HG03521 (cell line): Measurements from ENCODE around the gene ZNF764.
"Not testable (repeated sequence)": the region's sequence is repeated elsewhere in the genome, so short reads cannot be mapped to it uniquely, and the experiment has no call there.

ENCODE experiments used
- ATAC-seq: cut with Tn5 transposase; IDR thresholded peaks from one replicate; pipeline ENCODE4 v1.9.1; 2021; ENCODE audit warnings: mild to moderate bottlenecking, moderate library complexity; ENCODE audit not compliant: unreplicated experiment

The ZNF764 gene

DNA sequence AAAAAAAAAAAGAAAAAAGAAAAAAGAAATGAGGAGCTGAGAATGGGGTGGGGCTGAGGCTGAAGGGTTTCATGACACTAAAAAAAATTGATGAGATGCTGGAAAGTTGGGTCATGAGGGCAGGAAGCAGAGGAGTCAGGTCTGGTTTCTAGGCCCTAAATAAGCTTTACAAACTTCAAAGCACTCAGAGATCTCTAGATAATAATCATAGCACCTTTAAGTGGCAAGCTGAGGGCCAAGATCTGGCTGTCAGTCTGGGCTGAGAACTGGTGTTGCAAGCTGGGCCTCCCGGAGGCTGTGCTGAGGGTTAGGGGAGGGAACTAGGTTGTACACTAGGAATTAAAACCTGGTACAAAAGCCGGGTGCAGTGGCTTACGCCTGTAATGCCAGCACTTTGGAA is 6.4 kb downstream of the ZNF764 start:
- ATAC-seq = no peak

DNA sequence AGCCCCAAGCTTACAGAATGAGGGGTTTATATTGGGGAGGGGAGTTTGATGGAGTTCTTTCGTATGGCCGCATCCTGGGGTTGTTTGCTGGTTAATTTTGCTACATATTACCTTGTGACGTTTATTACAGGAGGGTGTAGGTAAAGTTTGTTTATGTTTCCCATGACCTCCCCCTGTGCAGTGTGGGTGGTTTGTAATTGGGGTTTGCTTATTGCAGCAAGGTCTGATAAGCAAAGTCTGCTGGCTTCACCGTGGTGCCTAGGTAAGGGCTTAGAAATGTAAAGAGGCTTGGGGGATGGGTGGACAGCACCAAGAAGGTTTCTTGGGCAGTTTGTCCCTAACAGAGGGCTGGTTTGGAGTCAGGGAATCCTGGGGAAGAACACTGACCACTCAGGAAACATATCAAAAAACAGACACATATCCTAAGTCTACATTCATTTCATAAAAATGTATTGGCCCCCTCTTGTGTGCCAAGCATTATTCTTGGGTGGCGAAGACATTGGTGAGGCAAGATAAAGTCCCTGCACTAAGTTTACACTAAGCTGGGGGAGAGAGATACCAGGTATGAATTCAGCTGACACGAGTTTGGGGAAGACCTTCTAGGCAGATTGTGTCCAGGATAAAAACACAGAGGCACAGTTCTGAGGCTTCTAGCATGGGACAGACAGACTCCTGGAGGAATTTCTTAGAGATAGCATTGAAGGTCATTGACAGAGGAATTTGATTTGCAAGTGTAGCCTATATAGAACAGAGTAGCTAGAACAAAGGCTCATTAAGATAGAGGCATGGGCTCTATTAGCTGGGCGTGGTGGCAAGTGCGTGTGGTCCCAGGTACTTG is 9.5 kb downstream of the ZNF764 start:
- ATAC-seq = no peak

DNA sequence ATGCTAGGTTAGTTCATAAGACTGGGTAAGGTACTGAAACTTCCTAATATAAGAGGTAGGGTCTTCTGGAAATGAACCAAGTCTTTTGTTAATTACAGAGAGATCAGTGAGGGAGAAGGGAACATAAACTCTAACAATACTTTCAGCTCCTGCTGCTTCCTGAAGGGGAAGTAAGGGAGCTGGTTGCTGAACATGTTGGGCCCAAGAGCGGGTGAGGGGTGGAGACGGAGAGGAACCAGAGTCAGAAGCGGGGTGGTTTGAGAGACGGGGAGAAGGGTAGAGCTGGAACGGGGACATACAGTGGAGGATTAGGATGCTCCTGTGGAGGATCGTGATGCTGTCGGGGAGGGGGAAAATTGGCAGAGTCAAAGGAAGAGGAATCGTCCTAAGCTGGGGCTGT is 12.1 kb downstream of the ZNF764 start:
- no peak for ATAC-seq

DNA sequence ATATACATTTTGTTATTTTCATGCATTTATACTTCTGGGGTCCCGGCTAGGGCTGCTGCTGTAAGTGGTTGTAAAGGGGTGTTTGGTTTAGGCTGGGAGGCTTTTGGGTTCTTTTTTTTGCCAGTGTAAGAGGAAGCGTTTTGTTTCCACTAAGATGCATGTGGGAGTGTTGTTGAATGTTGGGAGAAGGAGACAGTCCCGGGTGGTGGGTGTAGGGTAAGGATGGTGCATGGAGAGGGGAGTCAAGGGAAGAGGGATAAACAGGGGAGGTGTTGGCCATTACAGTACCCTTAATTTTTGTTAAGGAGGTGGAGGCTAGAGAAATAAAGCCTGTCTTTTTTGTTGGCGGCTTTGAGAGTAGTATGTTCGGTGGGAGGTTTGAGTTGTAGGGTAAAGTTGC is 15.1 kb downstream of the ZNF764 start:
- no peak for ATAC-seq

DNA sequence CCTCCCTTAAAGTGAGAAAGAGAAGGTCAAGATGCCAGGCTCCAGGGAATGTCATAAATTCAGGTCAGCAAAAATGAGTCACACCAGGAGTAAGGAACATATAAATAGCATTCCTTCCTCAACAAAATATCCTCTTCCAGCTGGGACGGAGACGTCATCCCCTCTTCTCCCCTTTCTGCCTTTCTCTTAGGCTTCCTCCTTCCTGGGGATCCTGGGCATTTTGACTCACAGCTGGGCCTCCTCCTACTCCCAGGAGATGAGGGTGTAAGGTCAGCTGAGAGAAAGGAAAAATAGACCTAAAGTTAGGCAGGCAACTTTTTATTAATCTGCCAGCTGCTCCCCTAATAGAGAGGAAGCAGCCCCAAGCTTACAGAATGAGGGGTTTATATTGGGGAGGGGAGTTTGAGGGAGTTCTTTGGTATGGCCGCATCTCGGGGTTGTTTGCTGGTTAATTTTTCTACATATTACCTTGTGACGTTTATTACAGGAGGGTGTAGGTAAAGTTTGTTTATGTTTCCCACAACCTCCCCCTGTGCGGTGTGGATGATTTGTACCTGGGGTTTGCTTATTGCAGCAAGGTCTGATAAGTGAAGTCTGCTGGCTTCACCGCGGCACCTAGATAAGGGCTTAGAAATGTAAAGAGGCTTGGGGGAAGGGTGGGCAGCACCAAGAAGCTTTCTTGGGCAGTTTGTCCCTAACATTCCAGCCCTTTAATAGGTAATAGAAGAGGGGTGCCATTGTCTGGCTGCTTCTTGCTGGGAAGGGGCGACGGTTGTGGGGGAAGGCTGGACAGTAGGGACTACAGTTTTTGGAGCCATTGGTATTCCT is 16.5 kb downstream of the ZNF764 start:
- no peak for ATAC-seq

DNA sequence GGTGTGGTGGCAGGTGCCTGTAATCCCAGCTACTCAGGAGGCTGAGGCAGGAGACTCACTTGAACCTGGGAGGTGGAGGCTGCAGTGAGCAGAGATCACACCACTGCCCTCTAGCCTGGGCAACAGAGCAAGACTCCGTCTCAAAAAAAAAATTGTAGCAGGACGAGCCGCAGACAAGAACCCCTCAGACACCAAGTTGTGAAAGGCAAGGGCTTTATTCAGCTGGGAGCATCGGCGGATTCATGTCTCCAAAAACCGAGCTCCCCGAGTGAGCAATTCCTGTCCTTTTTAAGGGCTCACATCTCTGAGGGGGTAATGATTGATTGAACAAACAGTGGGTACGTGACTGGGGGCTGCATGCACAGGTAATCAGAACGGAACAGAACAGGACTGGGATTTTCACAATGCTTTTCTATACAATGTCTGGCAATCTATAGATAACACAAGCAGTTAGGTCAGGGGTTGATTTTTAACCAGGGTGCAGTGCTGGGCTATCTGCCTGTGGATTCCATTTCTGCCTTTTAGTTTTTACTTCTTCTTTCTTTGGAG is 17.2 kb downstream of the ZNF764 start:
- ATAC-seq = not testable (repeated sequence)

DNA sequence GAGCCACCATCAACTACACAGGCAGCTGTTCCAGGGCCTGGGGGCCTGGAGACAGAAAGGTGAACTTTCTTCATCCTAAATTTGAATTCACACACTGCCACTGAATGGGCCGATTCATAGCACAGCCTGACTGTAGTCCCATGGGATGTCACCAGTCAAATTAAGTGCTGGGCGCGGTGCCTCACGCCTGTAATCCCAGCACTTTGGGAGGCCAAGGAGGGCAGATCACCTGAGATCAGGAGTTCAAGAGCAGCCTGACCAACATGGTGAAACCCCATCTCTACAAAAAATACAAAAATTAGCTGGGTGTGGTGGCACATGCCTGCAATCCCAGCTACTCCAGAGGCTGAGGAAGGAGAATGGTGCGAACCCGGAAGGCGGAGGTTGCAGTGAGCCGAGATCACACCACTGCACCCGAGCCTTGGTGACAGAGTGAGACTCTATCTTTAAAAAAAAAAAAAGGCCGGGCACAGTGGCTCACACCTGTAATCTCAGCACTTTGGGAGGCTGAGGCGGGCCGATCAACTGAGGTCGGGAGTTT is 18.1 kb downstream of the ZNF764 start:
- not testable (repeated sequence) for ATAC-seq

DNA sequence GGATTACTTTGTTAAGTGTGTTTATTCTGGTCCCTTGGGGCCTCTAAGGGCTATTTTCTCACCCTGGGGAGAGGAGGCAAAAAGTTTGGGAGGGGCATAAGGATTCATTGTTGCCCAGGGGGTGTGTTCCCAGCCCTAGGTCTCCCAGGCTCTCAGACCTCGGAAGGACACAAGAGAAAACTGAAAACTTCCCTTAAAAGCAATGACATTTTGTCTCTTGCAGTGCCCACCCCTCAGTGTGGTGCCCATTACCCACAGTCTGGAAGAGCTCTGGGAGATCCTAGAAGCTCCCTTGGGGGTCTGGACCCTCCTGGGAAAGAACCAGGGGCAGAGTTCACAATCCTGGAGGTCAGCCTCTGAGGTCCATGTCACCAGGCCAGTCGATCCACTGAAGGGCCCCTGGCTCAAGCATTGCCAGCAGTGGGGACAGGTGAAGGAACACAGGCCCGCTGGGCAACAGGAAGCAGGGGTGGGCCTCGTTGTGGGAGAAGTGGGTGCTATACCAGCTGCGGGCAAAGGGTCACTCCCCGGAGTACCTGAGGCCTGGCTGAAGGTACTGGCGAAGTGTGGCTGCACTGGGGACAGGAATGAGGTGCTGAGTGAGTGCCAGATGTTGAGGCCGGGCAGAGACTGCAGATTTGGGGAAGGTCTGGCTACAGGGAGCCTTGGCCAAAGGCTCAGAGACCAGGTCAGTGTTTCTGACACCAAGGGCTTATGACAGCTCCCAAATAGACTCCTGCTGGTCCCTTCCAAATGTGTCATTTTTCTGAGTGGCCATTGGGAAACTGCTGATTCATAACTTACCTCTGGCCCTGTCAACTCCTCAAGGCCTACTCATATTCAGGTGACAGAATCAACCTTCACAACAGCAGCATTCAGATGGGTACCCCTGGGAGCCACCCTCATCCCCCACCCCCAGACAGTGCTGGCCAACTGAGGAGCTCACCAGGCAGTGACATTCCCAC is 18.9 kb downstream of the ZNF764 start:
- no peak for ATAC-seq

DNA sequence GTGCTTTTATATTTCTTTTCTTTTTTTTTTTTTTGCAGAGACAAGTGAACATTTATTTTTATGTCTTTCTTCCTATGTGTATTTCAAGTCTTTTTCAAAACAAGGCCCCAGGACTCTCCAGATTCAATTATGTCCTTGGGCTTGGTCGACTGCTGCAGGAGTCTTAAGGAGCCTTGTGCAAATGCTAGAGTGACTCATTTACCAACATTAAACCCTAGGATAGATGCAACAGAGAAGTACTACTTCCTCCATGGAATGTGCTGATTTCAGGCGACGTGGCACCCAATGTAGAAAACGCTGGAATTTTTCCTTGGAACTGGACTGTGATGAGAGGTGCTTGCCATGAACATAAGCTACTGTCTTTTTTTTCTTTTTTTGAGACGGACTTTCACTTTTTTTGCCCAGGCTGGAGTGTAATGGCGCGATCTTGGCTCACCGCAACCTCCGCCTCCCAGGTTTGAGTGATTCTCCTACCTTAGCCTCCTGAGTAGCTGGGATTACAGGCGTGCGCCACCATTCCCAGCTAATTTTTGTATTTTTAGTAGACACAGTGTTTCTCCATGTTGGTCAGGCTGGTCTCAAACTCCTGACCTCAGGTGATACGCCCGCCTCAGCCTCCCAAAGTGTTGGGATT is 21.7 kb downstream of the ZNF764 start:
- ATAC-seq = not testable (repeated sequence)

DNA sequence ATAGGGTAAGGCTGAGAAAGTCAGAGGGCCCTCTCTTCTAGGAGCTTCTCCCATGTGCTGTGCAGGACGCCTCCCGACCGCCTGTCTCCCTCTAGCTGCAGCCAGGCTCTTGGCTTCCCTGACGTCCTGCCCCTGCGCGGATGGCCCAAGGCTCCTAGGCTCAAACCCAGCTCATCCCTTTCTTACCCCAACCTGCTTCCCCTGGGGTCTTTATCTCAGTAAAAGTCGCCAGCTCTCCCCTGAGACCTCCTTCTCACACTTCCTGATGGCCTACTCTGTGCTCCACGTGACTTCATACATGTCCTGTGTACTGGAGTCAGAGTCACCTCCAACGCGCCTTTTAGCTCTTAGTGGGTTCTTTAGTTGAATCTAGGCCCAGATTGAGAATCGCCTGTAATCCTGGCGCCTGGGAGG is 22.4 kb downstream of the ZNF764 start:
- no peak for ATAC-seq

DNA sequence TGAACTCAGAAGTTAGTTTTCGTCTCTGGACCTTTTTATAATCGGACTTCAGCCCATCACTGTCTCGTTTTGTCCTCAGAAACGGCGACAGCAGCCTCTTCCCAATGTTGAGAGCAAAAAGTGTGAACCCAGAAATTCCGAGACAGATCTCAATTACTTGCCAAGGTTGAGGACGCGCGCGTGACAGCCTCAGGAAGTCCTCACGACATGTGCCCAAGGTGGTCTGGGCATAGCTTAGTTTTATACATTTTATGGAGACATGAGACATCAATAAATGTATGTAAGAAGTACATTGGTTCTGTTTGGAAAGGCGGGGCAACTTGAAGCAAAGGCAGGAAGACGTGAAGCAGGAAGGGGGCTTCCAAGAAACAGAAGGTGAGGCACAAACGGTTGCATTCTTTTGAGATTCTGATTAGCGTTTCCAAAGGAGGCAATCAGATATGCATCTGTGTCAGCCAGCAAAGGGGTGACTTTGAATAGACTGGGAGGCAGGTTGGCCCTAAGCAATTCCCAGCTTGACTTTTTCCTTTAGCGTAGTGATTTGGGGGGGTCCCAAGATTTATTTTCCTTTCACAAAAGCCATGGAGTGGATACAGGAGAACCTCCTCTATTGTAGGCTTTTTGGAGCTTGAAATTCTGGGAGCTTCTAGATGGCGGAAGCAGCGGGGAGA is 22.9 kb downstream of the ZNF764 start:
- ATAC-seq = peak; percentile 4

DNA sequence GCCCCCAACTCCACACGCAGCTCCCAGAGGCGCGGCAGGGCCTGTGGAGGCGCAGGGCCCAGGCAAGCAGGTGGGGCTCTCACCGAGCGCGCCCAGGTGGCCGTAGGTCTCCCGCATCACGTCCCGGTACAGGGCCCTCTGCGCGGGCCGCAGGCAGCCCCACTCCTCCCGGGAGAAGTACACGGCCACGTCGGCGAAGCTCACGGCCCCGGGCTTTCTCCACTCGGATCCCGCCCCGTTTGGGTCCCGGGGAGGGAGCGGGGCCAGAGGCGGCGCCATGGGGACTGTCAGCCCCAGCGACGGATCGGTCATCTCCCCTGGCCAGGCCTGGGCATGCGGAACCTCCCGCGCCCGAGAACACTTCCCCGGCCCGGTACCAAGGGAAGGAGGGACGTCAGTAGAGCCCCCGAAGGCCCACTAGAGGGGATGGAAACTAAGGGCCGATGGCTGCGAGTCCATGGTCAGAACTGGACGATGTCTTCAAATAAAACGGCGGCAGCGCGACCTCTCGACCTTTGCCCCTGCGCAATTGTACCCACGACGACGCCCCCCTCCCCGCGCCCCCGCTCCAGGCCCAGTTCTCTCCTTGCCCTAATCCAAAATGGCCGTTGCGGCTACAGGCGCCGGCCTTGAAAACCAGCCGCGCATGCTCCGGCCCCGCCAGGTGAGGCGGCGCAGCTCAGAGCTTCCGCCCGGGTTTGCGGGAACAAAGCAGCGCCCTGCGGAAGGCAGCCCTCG is 23.6 kb downstream of the ZNF764 start, which contains the start of gene ZNF747:
ZNF747 (minus strand) TSS at position 491 of the 738 bp plus-strand sequence; CDS start at position 312, 179 bp downstream.
- peak; percentile 53 for ATAC-seq

DNA sequence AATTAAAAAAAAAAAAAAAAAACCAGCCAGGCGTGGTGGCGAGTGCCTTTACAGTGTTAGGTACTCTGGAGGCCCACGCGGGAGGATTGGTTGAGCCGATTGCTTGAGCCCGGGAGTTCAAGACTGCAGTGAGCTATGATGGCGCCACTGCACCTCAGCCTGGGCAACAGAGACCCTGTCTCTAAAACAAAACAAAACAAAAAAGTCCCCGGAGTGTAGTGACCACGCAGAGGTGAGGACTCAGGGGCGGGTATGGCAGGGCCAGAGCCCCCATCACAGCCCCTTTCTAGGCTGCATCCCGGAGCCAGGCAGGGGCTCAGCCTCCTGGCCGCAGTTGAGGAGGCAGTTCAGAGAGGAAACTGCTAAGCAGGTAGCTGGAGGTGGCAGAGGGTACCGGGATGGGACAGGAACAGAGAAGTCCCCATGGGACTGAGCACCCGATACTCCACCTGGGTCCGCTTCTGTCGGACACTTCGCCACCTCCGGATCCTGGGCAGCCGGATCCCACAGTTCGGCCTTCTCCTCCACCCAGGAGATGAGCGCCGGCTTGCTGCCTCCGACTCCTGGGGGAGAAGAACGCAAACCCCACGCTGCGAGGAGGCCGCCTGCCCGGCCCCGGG is 24.3 kb downstream of the ZNF764 start:
- peak; percentile 13 for ATAC-seq

DNA sequence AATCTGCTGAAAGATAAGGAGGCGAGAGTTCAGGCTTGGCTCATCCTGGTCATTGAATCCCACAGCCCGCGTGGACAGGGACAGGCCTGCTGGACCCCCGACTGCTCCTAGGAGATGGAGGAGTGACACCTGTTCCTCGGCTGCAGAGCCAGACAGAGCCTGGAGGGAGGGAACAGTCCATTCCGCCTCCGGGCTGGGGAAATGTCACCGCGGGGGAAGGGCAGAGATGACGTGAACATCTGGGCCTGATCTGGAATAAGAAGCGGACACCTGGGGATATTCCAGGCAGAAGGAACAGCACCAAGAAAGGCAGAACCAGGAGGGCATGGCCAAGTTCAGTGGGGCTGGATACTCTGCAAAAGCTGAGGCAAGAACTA is 25.0 kb downstream of the ZNF764 start:
- no peak for ATAC-seq

DNA sequence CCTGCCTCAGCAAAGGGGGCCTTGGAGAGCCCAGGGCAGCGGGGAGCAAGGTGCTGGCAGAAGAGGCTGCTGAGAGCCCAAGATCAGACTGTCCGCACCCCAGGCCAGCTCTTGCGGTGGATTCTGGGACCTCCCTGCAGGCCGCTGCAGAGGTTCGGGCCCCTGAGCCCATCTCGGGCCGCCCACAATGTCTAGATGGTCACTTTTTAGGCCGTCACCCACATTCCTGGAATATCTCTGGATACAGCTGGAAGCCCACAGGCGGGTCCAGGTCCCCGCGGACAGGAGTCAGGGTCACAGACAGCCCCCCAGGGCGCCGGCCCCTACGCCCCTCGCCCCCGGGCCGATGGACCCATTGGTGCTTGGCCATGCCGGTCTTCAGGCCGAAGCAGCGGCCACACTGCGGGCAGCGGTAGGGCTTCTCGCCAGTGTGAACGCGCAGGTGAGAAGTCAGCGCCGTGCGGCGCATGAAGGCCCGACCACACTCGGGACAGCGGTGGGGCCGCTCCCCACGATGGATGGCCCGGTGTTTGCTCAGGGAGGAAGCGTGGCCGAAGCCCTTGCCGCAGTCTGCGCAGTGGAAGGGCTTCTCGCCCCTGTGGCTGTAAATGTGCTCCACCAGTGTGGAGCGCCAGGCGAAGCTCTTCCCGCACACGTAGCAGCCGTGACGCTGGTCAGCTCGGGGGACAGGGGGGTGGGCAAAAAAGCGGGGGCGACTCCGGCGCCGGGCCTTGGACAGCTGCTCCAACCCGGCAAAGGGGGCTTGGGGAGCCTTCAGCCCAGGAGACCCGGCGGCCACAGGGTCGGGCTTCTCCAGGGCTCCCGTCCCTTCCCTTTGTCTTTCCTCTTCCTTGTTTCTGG is 25.7 kb downstream of the ZNF764 start:
- ATAC-seq = no peak

DNA sequence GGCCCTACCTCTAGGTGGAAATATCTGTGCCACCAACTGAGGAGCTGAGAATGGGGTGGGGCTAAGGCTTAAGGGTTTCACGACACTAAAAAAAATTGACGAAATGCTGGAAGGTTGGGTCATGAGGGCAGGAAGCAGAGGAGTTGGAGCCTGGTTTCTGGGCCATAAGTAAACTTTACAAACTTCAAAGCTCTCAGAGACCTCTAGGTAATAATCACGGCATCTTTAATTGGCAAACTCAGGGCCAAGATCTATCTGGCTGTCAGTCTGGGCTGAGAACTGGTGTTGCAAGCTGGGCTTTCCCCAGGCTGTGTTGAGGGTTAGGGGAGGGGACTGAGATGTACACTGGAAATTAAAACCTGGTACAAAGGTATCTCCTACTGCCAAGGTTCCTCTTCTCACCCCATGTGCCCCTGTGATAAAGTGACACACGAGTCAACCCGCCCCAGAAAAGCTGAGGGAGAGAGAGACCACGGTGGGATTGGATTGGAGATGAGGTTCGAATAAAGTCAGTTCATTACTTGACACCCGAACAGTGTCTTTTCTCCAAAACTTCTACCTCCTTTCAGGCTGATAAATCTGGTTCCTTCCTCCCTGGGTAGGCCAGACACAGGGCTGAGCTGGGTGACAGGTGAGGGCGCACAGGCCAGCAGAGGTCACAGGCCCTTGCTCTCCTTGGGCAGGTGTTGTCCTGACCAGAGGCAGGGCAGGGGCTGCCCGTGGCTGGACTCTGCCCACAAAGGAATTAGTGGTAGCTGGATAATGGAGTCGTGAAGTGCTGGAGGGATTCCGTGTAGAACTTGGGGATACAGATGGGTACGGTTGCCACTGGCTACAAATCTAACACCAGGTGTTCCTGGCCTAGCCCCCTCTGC is 27.8 kb downstream of the ZNF764 start:
- ATAC-seq = no peak
